ENCODE measurements around the gene GATA3.

Gene GATA3

GRCh38 chr10:8051109-8051821 is 3.2 kb upstream of the GATA3 start:
- DNase-seq: no peak

DNA sequence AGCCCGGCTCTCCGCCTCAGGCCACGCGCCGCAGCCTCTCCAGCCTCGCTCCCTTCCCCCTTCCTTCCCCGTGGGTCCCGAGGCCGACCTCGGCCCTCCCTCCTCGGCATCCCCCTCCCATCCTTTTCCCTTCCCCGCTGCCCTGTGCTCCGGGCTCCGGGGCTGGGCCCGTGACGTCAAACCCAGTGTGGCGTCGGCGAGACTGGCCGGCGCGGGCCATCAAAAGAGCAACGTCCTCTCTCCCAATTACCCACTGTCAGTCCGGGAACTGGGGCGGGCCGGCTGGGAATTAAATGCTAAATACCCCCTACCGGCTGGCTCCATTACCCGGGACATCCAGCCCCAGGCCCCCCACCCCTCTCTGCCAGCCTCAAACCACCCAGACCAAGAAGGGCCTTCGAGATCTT is 2.6 kb upstream of the GATA3 start:
- no peak for DNase-seq

- peak in 1 of 4 experiments; percentile 24 for DNase-seq
Observed at GRCh38 chr10:8052341-8052955, 2.0 kb upstream of the GATA3 start.

- DNase-seq: no peak
Observed at GRCh38 chr10:8052956-8053445, 1.5 kb upstream of the GATA3 start.

GRCh38 chr10:8053446-8054243 is 843 bp upstream of the GATA3 start:
- DNase-seq: peak; percentile 90 to 96 (median 94)

- DNase-seq: no peak
Observed at GRCh38 chr10:8054244-8054493, 319 bp upstream of the GATA3 start.

DNA sequence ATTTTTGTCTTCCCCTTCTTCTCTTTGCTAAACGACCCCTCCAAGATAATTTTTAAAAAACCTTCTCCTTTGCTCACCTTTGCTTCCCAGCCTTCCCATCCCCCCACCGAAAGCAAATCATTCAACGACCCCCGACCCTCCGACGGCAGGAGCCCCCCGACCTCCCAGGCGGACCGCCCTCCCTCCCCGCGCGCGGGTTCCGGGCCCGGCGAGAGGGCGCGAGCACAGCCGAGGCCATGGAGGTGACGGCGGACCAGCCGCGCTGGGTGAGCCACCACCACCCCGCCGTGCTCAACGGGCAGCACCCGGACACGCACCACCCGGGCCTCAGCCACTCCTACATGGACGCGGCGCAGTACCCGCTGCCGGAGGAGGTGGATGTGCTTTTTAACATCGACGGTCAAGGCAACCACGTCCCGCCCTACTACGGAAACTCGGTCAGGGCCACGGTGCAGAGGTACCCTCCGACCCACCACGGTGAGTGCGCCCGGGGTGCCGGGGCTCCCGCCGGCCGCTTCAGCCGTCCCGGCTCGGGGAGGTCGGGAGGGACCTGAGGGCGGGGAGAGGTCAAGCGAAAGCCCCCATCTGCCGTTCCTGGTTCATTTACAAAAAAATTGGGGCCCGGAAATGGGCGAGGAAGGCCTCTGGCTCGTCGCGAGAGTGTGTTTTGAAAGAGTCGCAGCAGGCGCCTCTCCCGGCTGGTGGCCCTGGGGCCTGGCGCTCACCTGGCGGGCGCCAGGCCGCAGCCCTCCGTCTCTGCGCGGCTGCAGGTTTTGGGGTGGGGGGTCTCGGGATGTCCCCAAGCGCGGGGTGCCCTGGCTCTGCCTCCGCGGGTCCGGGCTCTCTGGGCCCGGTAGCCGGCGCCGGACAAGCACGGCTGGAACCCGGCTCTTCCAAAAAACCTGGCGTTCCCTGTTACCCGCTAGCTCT is 1.2 kb downstream of the GATA3 start:
- DNase-seq: peak in 1 of 4 experiments; percentile 43

DNA sequence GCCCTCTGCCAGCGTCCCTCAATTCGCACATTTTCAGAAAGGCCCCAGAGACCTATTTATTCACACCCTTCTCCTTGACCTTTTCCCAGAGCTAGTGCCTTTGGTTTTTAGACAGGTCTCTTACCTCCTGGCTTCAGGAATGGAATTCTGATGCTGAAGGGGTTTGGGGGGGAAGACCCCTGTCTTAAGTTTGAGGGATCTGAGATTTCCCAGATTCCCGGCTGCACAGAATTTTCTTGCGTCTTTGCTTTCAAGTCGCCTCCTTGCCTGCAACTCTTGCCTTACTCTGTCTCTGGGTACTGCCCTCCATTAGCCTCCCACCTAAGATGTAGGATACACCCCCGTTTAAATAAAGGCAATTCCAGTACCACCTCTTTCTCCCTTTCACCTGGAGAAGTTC is 1.9 kb downstream of the GATA3 start:
- DNase-seq: no peak

DNA sequence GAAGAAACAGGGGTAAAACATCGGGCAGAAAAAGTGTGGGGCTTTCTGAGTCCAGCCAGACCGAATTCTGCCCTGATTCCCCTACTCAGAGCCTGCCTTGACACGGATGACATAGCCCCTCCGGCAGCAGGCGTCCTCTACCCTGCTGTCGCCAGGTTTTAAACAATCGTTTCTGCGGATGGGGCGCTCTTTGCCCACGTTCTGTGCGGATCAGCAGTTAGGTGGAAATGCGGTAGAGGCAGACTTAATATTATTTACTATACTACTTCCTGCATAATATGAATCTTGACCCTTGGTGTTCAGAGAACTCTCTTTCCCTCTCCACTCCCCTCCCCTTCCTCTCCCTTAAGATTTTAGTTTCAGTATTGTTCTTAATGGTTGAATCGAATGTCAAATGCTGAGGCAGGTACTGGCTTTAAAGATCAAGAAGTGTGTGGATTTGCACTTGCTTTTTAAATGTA is 2.4 kb downstream of the GATA3 start:
- no peak for DNase-seq

DNA sequence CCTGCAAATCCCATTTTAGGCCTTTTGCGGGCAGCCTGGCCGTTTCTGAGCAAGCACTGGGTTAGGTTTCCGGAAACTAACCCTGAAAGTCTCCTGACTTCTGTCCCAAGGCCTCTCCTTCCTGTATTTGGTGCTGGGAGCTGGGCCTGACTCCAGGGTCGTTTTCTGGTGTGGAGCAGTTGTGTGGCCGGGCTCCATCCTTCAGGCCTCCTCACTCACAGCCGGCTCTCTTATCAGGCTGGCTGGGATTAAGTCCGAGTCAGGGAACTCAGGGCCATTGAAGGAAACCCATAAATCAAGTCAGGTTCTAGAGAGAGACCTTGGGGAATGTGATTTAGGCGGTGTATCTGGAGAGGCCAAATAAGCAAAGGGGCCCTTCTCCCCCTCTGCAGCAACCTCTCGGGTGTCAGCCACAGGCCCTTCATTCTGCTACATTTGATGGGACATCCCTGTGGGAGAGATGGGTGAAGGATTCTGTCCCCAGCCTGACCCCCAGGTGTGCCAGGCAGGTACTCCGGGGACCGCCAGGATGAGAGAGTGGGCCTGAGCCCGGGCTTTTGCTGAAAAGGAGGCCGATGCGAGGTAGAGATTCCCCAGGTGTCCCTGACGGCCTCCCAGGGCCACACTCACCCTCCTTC is 3.3 kb downstream of the GATA3 start:
- no peak for DNase-seq

DNA sequence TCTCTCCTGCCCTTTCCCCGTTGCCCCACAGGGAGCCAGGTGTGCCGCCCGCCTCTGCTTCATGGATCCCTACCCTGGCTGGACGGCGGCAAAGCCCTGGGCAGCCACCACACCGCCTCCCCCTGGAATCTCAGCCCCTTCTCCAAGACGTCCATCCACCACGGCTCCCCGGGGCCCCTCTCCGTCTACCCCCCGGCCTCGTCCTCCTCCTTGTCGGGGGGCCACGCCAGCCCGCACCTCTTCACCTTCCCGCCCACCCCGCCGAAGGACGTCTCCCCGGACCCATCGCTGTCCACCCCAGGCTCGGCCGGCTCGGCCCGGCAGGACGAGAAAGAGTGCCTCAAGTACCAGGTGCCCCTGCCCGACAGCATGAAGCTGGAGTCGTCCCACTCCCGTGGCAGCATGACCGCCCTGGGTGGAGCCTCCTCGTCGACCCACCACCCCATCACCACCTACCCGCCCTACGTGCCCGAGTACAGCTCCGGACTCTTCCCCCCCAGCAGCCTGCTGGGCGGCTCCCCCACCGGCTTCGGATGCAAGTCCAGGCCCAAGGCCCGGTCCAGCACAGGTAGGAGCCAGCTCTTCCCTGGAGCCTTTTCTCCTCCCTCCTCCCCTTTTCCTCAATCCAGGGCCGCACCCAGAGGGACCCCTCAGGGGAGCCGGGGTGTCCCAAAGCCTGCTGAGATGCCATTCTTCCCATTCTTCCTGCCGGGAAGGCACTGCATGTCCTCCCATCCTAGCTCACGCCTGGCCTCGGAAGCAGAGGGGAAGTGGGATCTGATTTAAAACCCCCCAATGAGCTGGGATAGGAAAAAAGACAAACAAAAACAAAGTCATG is 4.0 kb downstream of the GATA3 start:
- no peak for DNase-seq

GRCh38 chr10:8059191-8059936 is 4.9 kb downstream of the GATA3 start:
- no peak for DNase-seq

DNA sequence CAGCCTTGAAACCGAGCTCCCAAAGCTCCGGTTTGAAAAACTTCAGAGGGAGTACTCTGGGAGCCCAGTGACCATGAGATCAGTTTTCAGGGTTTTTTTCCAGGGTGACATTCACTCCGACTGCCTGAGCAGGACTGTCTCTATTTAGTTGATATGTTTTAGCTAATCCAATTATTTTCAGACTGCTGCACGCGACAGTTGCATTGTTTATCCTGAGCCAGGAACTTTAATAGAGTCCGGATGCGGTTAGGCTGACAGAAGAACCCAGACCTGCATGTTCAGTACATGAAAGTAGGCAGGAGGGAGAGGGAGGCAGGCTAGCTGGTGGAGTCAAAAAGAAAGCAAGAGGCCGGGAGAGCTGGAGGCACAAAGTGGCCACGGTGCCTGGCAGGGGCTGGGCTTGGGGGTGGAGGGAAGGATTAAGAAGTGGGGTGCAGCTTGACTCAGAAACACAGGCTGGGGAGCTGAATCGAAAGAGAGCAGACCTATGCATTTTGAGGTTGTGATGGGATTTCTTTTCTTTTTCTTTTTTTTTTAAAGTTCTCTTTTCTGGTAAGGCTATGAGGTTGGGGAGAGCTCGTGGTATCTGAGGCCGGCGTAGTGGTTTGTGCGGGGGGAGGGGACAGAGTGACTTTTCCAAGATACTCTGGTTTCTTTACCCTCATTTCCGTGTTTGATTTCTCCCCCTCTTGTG is 5.7 kb downstream of the GATA3 start:
- no peak for DNase-seq

GRCh38 chr10:8060704-8061121 is 6.2 kb downstream of the GATA3 start:
- no peak for DNase-seq

DNA sequence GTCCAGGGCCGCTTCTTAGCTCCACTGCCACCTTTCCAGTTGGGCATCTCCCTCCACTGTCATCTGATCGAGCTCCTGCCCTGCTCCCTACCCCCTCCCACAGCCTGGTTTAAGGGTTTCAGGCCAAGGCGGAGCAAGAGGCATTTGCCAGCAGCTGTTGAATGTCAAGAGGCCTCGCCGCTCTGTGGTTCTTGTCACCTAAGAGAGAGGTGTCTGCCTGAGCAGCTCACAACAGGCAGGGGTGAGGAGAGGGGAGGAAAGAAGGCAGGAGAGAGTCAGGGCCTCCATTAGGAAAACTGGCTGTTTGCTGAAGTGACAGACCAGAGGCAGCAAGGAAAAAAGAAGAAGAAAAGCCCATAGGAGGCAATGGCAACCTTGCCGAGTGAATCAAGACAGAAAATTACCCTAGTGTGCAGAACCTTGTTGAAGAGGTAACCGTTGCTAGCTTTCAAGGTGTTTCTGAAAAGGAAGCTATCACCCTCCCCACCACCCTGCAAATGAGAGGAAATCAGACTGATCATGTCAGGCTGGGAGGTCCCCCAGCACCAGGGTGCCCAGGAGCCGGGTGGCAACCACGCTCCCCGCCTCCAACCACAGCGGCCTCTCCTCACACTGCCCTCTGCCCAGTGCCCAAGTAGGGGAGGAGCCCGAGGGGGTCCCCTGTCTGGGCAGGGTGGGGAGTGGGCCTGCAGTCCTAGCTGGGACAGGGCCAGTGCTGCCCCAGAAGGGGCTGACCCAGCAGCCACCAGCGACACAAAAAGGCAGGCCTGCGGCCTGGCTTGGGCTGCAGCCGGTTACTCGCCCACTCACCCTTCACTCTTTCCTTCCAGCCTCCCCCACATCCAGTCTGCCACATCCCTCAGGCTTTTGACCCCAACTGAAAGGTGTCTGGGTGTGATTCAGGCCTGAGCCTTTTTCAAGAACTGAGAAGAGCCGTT is 7.1 kb downstream of the GATA3 start:
- no peak for DNase-seq

DNA sequence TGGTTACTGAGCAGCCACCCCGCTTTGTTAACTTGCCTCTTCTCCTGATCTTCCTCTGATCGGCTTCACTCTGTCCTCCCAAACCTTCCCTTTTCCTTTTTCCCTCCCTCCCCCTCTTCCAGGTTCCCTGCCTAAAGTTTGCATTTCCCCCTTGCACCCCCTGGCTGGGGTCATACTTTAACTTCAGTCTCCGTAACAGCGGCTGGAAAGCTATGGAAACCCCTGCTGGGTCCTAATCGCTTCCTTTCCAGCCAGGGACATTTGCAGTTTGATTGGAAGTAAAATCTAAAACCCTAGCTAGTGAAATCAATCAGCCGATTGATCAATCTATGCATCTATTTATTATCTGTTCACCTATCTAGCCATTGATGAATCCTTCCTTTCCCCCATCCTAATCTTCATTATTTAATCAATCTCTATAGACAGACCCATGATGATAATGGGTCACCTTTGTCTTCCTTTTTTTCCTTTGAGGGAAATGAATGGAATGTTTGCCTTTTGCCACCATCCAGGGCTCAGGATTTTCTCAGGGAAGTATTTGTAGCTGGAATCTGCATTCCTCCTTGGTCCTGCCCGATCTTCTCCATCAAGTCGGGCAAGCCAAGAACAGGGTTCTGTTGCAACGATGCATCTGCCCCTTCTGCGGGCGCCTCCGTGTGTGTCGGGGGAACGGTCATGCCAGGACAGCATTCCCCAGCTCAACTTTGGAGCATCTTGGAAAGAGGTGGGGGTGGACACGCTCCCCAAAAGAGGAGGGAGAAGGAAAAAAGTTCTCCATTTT is 8.8 kb downstream of the GATA3 start:
- no peak for DNase-seq

DNA sequence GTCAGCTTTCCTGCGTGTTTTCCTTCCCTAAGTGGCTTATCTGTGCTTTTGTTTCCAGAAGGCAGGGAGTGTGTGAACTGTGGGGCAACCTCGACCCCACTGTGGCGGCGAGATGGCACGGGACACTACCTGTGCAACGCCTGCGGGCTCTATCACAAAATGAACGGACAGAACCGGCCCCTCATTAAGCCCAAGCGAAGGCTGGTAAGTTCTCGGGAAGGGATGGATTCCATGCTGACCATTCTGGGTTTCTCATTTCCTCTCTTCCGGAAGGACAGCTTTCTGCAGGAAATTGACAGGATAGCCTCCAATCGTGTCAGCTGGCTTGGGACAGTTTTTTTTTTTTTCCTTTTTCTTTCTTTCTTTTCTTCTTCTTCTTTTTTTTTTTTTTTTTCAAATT is 9.4 kb downstream of the GATA3 start:
- DNase-seq: no peak

DNA sequence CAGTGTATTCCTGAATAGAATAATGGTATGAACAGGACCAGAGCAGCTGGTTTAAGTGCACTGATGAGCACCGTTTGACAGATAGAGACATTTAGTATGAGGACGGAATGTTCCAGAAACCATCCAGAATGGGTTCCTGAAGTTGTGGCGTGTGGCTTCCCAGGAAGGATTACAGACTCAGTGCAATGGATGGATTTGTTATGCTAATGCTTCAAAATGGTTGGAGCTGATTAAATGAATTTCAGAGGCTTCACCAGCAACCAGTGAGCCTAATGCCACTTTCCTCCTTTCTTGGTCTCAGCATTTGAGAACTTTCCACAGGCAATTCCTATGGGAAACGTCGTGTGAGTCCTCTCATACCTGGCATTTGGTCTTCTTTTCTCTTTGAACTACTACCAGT is 9.9 kb downstream of the GATA3 start:
- no peak for DNase-seq

Measured in suppressor macrophage (primary cell).